ENCODE measurements around the gene MALRD1.
"Not testable (repeated sequence)": the region's sequence is repeated elsewhere in the genome, so short reads cannot be mapped to it uniquely, and the experiment has no call there.

The MALRD1 gene

DNA sequence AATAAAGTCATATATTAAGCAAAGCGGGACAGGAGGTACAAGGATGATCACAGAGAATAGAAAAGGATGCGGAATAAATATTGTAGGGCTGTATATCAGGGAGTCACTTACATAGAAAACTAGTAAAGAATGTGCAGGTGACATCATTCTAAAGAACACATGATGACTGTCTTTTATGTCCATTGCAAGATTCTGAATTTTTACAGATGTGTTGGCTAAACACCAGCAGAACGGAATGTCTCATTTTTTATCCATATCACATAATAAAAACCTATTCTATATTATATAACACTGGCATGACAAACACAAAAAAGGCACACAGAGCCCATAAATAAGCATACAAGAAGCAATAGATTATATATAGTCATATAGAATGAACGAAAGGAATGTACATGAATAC, 448.4 kb downstream of the MALRD1 start:
- DNase-seq: no peak

DNA sequence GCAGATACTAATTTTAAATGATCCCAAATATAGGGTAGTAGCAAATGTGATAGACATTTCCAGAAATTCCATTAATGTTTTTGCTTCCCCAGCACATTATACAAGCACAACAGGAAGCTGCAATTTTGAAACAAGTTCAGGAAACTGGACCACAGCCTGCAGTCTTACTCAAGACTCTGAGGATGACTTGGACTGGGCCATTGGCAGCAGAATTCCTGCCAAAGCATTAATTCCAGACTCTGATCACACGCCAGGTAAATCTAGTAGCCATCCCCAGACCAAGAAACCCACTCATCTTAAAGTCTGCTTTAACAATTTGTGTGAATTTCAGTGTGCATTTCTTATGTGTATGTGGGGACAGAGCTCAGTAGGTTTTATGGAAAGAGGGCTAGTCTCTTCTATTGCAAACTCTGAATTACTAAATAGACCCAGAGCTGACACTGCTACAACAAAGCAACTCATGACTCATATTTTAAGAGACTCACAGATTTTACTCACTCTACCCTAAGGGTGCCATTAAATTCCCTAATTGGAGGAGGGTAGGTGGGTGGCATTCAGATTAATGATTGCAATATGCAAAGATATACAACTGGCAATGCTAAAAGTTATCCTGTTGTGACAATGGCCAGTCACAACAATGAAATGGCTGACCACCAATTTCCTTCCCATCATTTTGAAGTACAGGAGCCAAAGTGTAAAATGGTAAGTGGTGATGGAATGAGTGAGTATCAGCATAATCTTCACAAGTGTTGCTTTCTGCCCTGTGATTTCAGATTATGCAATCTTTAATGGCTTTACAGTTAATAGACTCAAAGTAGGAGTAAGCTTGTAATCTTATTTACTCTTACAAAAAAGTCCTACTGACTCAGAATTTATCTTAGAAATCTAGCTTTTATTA, 450.0 kb downstream of the MALRD1 start:
- no peak for DNase-seq

- DNase-seq: no peak
These were observed 450.7 kb downstream of the MALRD1 start for GRCh38 chr10:19499291-19499770.

GRCh38 chr10:19500959-19501358, 452.4 kb downstream of the MALRD1 start:
- DNase-seq: no peak

DNA sequence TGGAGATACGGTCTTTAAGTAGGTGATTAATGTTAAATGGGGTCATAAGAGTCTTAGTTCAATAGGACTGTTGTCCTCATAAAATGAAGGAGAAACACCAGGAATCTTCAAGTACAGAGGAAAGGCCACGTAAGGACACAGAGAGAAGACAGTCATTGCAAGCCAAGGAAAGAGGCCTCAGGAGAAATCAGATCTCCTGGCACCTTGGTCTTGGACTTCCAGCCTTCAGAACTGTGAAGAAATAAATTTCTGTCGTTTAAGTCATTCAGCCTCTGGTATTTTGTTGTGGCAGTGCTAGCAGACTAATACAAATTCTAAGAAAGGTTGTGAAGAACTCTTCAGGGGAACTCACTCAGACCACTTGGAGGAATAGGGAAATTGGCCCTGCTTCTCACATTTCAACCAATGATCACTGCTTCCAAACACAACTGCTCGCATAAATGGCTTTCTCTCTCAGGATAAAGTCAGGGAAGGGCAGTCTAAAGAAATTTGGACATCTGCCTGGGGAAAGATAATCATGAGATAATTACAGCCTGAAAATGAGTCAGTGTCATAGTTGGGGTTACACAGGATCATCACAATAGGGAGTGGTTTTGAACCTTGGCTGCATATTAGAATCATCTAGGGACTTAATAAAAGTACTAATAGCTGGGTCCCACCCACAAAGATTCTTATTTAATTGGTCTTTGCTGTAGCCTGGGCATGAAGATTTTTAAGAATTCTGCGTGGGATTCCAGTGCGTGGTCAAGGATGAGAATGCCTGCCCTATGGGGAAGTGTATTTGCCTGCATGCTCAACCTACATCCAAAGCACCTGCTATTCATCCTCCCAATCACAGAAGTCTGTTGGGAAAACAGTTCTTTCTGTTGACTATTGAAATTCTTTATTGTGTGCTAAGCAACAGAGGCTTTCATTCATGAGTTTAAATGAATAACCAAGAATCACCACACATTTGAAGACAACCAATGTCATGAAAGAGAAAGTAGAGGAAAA, 457.0 kb downstream of the MALRD1 start:
- no peak for DNase-seq

GRCh38 chr10:19510005-19510732, 461.6 kb downstream of the MALRD1 start:
- not testable (repeated sequence) for DNase-seq

GRCh38 chr10:19518109-19518508, 469.5 kb downstream of the MALRD1 start:
- DNase-seq: no peak

DNA sequence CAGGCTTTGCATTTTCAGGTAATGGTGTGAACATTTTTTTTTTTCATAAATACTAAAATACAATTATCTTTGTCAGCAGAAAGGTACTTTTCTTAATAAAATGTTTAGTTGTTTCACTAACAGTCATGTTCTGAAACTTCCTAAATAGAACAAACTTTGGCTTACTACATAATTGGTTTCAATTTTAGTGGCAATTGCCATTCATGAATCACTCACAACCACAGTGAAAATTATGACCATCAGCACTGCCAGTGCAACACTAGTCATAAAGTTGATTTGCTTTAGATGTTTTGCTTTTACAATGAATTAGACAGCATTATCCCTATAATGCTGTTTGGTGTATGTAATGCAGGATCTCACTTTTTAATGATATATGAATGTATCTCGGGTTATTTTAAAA, 470.0 kb downstream of the MALRD1 start:
- no peak for DNase-seq

DNA sequence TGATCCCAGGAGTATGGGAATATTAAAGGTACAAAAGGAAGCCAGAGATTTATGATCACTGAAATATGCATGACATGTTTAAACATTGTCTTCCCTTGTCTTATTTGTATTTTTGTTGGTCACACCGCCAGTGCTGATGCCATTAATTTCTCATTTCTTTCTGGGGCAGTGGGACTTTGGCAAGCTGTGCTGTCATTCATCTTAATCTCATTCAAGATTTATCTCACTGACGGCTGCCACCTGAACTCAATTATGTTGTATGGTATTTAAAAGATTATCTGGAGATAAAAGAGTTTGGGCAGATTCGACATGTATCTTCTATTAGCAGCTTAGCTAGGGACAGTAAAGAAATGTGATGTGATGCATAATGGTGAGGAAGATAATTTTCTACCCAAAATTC, 482.7 kb downstream of the MALRD1 start:
- DNase-seq: no peak

DNA sequence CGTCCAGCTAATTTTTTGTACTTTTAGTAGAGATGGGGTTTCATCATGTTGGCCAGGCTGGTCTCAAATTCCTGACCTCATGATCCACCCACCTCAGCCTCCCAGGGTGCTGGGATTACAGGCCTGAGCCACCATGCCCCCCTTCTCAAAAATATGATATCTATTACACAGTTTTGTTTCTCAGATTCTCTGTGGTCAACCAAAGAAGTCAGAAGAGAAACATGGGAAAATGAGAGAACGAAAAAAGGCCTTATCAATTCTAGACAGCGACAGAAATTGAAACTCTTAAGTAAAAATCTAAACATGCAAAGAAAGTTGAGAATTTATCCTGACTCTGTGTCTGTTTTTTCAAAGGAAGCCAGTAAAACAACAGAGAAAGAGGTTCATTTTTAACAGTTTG, 483.8 kb downstream of the MALRD1 start:
- DNase-seq: no peak

- DNase-seq: no peak
These were observed 492.7 kb downstream of the MALRD1 start for GRCh38 chr10:19541299-19541698.

GRCh38 chr10:19546224-19546623, 497.6 kb downstream of the MALRD1 start:
- DNase-seq: no peak

DNA sequence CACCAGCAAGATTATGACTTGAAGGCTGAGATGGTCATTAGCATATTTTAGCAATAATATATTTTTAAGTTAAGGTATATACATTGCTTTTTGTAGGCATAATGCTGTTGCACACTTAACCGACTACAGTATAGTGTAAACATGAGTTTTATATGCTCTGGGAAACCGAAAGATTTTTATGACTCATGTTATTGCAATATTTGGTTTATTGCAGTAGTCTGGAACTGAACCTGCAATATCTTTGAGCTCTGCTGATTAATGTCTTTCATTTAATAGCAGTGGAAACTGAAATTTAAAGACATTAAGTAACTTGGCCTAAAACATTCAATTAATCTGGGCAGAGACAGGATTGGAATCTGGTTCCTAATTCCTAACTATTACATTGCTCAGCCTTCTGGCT, 500.9 kb downstream of the MALRD1 start:
- DNase-seq: no peak

GRCh38 chr10:19556666-19557065, 508.1 kb downstream of the MALRD1 start:
- no peak for DNase-seq

DNA sequence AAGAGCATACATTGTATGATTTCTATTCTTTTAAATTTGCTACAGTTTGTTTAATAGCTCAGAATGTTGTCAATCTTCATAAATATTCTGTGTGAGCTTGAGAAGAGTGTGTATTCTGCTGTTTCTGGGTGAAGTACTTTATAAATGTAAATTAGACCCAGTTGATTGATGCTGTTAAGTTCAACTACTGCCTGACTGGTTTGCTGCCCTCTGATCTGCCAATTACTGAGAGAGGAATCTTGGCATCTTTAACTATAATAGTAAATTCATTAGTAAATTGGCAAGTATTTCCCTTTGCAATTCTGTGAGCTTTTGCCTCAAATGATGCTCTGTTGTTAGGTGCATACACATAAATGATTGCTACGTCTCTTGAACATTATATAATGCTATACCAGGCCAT, 512.6 kb downstream of the MALRD1 start:
- DNase-seq: no peak

DNA sequence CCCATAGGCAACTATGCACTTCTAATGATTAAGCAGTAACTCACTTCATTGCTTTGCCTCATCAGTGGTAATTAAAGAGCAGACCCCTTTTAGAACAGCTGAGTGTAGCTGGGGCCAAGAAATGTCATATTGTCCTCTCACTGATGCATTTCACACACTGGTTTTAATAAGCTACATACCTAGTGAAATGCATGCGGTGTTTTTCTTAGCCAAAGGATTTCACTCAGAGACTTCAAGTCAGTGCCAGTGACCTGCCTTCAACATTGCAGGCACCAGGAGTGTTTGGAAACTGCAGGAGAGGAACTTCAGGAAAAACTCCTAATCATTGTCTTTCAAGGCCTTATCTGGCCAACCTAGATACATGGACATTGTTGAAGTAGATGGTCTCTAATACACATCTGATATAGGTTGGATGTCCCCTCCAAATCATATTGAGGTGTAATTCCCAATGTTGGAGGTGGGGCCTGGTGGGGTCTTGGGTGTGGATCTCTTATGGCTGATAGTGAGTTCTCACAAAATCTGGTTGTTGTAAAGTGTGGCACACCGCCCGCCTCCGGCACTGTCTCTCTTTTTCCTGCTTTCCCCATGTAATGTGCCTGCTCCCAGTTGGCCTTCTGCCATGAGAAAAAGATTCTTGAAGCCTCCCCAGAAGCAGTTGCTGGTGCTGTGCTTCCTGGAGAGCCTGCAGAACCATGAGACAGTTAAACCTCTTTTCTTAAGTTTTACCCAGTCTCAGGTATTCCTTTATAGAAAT, 515.0 kb downstream of the MALRD1 start:
- no peak for DNase-seq

DNA sequence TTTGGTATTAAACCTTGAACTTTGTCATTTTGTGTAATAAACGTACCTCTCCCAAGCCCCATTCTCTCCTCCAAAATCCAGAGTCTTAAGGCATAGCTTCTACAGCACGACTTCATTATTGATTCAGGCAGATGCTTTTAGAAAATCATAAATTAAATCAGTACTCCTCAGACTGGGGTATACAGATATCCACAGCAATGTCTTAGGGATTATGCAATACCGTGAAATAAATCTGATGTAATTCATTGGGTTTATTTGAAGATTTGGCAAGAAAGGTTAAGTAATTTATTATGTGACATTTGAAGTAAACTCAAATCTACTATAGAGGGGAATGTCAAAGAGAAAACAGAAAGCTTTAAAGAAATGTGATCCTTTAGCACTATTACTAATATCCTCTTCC, 521.5 kb downstream of the MALRD1 start:
- DNase-seq: no peak

DNA sequence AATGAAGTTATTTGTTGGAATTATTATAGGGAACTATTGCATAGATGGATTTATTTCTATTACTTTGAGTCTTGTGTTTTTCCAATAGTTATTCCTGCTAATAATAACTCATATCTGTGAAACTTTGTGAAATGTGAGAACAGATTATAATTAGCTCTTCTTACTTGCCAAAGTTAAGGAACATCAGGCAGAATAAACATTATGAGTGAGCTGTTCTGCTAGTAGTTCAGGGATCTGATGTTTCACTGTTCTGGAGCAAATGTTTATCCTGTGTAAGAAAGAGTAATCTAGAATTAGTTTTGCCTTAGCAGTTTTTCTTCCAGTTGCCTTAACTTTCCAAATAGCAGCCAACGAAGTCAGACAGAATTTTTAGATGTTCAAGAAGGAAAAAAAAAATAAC, 522.4 kb downstream of the MALRD1 start:
- no peak for DNase-seq

DNA sequence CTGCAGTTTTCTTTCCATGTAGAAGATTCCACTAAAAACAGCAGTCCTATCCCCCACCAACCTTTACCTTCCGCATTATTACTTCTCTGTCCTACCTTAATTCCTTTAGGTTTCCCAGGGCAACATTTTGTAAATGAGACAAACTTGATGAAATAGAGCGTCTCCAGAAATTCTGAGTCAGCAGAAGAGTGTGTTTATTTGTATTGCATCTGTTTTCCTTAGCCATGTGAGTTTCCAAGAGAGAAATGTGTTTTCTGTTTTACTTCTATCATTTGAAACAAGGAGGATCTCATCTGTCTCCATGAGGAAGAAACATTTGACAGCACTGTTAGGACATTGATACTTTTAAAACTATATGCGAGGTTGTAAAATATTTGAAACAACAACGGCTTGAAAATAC, 523.5 kb downstream of the MALRD1 start:
- no peak for DNase-seq

- DNase-seq: no peak
These were observed 528.0 kb downstream of the MALRD1 start for GRCh38 chr10:19576576-19576975.

- no peak for DNase-seq
These were observed 528.8 kb downstream of the MALRD1 start for GRCh38 chr10:19577381-19577780.

- no peak for DNase-seq
These were observed 529.2 kb downstream of the MALRD1 start for GRCh38 chr10:19577807-19578206.
